H1 (cell line): Measurements from ENCODE around the gene CASP5. TPM values are rescaled to one million over a fixed set of nuclear protein-coding genes. Genes with fewer than 3 reads are reported as not detected.

Source experiments
- CTCF ChIA-PET: fragments of 300-600 bp; sonication (Branson Sonifier 250); formaldehyde crosslinking; loops from one replicate; lab custom pipeline; 2021; ENCODE audit not compliant: partially characterized antibody; lab: Charles Lee
- POLR2A ChIA-PET: fragments of 300-600 bp; sonication (Branson Sonifier 250); formaldehyde crosslinking; loops from one replicate; lab custom pipeline; 2021; ENCODE audit warnings: inconsistent platforms; ENCODE audit not compliant: partially characterized antibody; lab: Charles Lee
- DNase-seq, 2 experiments: peaks; one replicate each; pipeline versions ENCODE4 v3.0.0 to v3.0.0-alpha.2; 2010 to 2022; ENCODE audit warnings: low spot score in 2 of 2, low read depth in 1 of 2, mixed read lengths in 1 of 2
- FAIRE-seq: peaks from 2 replicates; lab custom pipeline; 2011; peaks lifted over from hg19 to GRCh38; lab: Jason Lieb, UNC
- H2AFZ ChIP-seq: 2 replicates; pipeline ENCODE4 v1.8.1; 2012; ENCODE audit warnings: low read length, inconsistent platforms
- H2AK5ac ChIP-seq: 2 replicates; pipeline ENCODE4 v1.6.1; 2013; ENCODE audit warnings: low read depth, low read length
- H2BK120ac ChIP-seq: replicated peaks from 2 replicates; pipeline ENCODE3; 2013; ENCODE audit warnings: low read depth, low read length, inconsistent platforms
- H2BK12ac ChIP-seq: 2 replicates; pipeline ENCODE4 v1.6.1; 2013; ENCODE audit warnings: low read depth, low read length
- H2BK15ac ChIP-seq: 2 replicates; pipeline ENCODE4 v1.6.1; 2013; ENCODE audit warnings: low read length
- H2BK20ac ChIP-seq: 2 replicates; pipeline ENCODE4 v1.6.1; 2013; ENCODE audit warnings: low read length
- H2BK5ac ChIP-seq: 2 replicates; pipeline ENCODE4 v1.6.1; 2013; ENCODE audit warnings: low read depth, low read length
- H3K14ac ChIP-seq: 2 replicates; pipeline ENCODE4 v1.6.1; 2013; ENCODE audit warnings: inconsistent platforms; ENCODE audit not compliant: insufficient read length
- H3K18ac ChIP-seq: 2 replicates; pipeline ENCODE4 v1.6.1; 2013; ENCODE audit warnings: low read length; ENCODE audit errors: extremely low read depth
- H3K23ac ChIP-seq: 2 replicates; pipeline ENCODE4 v1.6.1; 2013; ENCODE audit warnings: inconsistent platforms; ENCODE audit not compliant: insufficient read length
- H3K23me2 ChIP-seq: 2 replicates; pipeline ENCODE4 v1.6.1; 2013; ENCODE audit warnings: low read depth, low read length
- H3K27ac ChIP-seq: 2 replicates; pipeline ENCODE4 v1.6.1; 2011; ENCODE audit warnings: low read depth, low read length, inconsistent platforms
- H3K27me3 ChIP-seq, 4 experiments: replicated peaks in 1 of 4; 1 replicate in 1 of 4; 2 replicates in 3 of 4; pipeline versions ENCODE4 v1.6.1 to v1.8.1; 2011 to 2013; ENCODE audit warnings: low read length in 3 of 4, mild to moderate bottlenecking in 3 of 4, inconsistent platforms in 2 of 4, mixed read lengths in 2 of 4, moderate library complexity in 1 of 4; ENCODE audit not compliant: control insufficient read depth in 3 of 4, insufficient read depth in 3 of 4; ENCODE audit errors: extremely low read depth in 1 of 4
- H3K36me3 ChIP-seq, 4 experiments: 2 replicates each; pipeline versions ENCODE4 v1.6.1 to v1.8.1; 2011 to 2013; ENCODE audit warnings: mild to moderate bottlenecking in 4 of 4, low read length in 3 of 4, moderate library complexity in 2 of 4, control low read depth in 1 of 4, inconsistent platforms in 1 of 4; ENCODE audit not compliant: insufficient read depth in 4 of 4, control insufficient read depth in 2 of 4
- H3K4ac ChIP-seq: replicated peaks from 2 replicates; pipeline ENCODE3; 2013; ENCODE audit warnings: low read length, low read depth, mixed read lengths, inconsistent platforms; ENCODE audit not compliant: insufficient read length
- H3K4me1 ChIP-seq, 4 experiments: replicated peaks in 1 of 4; 1 replicate in 1 of 4; 2 replicates in 3 of 4; pipeline versions ENCODE4 v1.6.1 to v1.8.1; 2011 to 2013; ENCODE audit warnings: low read length in 3 of 4, inconsistent platforms in 2 of 4, mixed read lengths in 1 of 4; ENCODE audit not compliant: insufficient read depth in 4 of 4, control insufficient read depth in 3 of 4
- H3K4me2 ChIP-seq, 2 experiments: 2 replicates each; pipeline versions ENCODE4 v1.6.1 to v1.8.1; 2011 to 2013; ENCODE audit warnings: low read depth in 2 of 2, low read length in 2 of 2, control low read depth in 1 of 2, inconsistent platforms in 1 of 2, mild to moderate bottlenecking in 1 of 2; ENCODE audit not compliant: insufficient read depth in 1 of 2
- H3K4me3 ChIP-seq, 4 experiments: fragments of 200-600, 300-600 bp in 1 of 4; sonication (generic), shearing (Covaris generic), sonication (Bioruptor Twin) in 1 of 4; 2 replicates each; pipeline versions ENCODE4 v1.5.1 to v1.8.1; 2011 to 2016; ENCODE audit warnings: low read length in 4 of 4, low read depth in 3 of 4, control low read depth in 2 of 4, inconsistent platforms in 2 of 4, mild to moderate bottlenecking in 2 of 4, mixed read lengths in 1 of 4, moderate library complexity in 1 of 4; ENCODE audit not compliant: insufficient read depth in 2 of 4; ENCODE audit errors: extremely low read depth in 1 of 4
- H3K56ac ChIP-seq: replicated peaks from 2 replicates; pipeline ENCODE3; 2013; ENCODE audit warnings: low read depth, mild to moderate bottlenecking, mixed read lengths, low read length, inconsistent platforms; ENCODE audit not compliant: insufficient read length
- H3K79me1 ChIP-seq: 2 replicates; pipeline ENCODE4 v1.6.1; 2013; ENCODE audit warnings: low read depth, low read length, control low read depth
- H3K79me2 ChIP-seq, 2 experiments: 2 replicates each; pipeline versions ENCODE4 v1.6.1 to v1.8.1; 2012 to 2013; ENCODE audit warnings: low read length in 2 of 2, mild to moderate bottlenecking in 2 of 2, inconsistent platforms in 1 of 2; ENCODE audit not compliant: insufficient read depth in 2 of 2, control insufficient read depth in 1 of 2
- H3K9ac ChIP-seq, 4 experiments: replicated peaks in 1 of 4; 1 replicate in 1 of 4; 2 replicates in 3 of 4; pipeline versions ENCODE4 v1.6.1 to v1.8.1; 2011 to 2013; ENCODE audit warnings: low read depth in 3 of 4, low read length in 3 of 4, control low read depth in 2 of 4, mild to moderate bottlenecking in 2 of 4, moderate library complexity in 2 of 4, inconsistent platforms in 1 of 4; ENCODE audit errors: extremely low read depth in 1 of 4
- H3K9me3 ChIP-seq, 2 experiments: 2 replicates each; pipeline versions ENCODE4 v1.6.1 to v1.8.1; 2012 to 2013; ENCODE audit warnings: mild to moderate bottlenecking in 2 of 2, moderate library complexity in 2 of 2, control low read depth in 1 of 2, inconsistent platforms in 1 of 2, low read depth in 1 of 2, low read length in 1 of 2, mixed read lengths in 1 of 2; ENCODE audit not compliant: insufficient read depth in 2 of 2
- H4K20me1 ChIP-seq, 2 experiments: replicated peaks in 1 of 2; 2 replicates each; pipeline versions ENCODE3 to v1.8.1; 2011 to 2013; ENCODE audit warnings: inconsistent platforms in 2 of 2, low read length in 2 of 2, mild to moderate bottlenecking in 1 of 2; ENCODE audit not compliant: insufficient read depth in 2 of 2, control insufficient read depth in 1 of 2
- H4K5ac ChIP-seq: 2 replicates; pipeline ENCODE4 v1.6.1; 2013; ENCODE audit warnings: low read length, low read depth, mixed read lengths, inconsistent platforms; ENCODE audit not compliant: insufficient read length
- H4K8ac ChIP-seq: 2 replicates; pipeline ENCODE4 v1.8.0; 2013; ENCODE audit warnings: mild to moderate bottlenecking, moderate library complexity, low read length, inconsistent platforms; ENCODE audit not compliant: insufficient read depth; ENCODE audit errors: extremely low read depth
- H4K91ac ChIP-seq: replicated peaks from 2 replicates; pipeline ENCODE3; 2013; ENCODE audit warnings: low read length, mixed read lengths, inconsistent platforms; ENCODE audit not compliant: insufficient read length
- BCL11A ChIP-seq, 2 experiments: IDR thresholded peaks; one replicate each; pipeline ENCODE4 v1.6.1; 2011; ENCODE audit warnings: low read depth in 2 of 2, low read length in 2 of 2, mild to moderate bottlenecking in 2 of 2
- CBX8 ChIP-seq: fragments of 300-800, 300-1000 bp; sonication (generic); IDR thresholded peaks from 2 replicates; pipeline ENCODE4 v1.7.1; 2016; ENCODE audit warnings: low read depth, low read length, borderline replicate concordance
- CTBP2 ChIP-seq: IDR thresholded peaks from 2 replicates; pipeline ENCODE4 v1.7.0; 2011; ENCODE audit warnings: borderline replicate concordance, mild to moderate bottlenecking, moderate library complexity, mixed read lengths, low read length; ENCODE audit not compliant: insufficient read depth, insufficient read length
- HDAC2 ChIP-seq, 2 experiments: fragments of 300-600 bp in 1 of 2; sonication (generic) in 1 of 2; IDR thresholded peaks; 2 replicates each; pipeline ENCODE4 v1.6.1; 2011 to 2012; ENCODE audit warnings: low read depth in 2 of 2, low read length in 2 of 2, mild to moderate bottlenecking in 2 of 2, moderate library complexity in 2 of 2, borderline replicate concordance in 1 of 2, inconsistent platforms in 1 of 2
- JUN ChIP-seq: IDR thresholded peaks from 2 replicates; pipeline ENCODE4 v1.6.1; 2011; ENCODE audit warnings: low read depth, mild to moderate bottlenecking, improper control_type of control experiment, low read length
- RNF2 ChIP-seq: fragments of 200-900, 300-1000 bp; sonication (generic); IDR thresholded peaks from 2 replicates; pipeline ENCODE4 v1.7.1; 2016; ENCODE audit warnings: borderline replicate concordance, low read depth, mild to moderate bottlenecking, antibody characterized with exemption, low read length; ENCODE audit not compliant: poor library complexity, severe bottlenecking; ENCODE audit errors: missing control alignments
- RXRA ChIP-seq: IDR thresholded peaks from 2 replicates; pipeline ENCODE4 v1.6.1; 2011; ENCODE audit warnings: low read depth, mild to moderate bottlenecking, low read length, moderate library complexity; ENCODE audit not compliant: insufficient read depth
- SIN3A ChIP-seq, 2 experiments: IDR thresholded peaks in 1 of 2; conservative IDR thresholded peaks in 1 of 2; 2 replicates each; pipeline ENCODE4 v1.6.1; 2011 to 2012; ENCODE audit warnings: low read length in 2 of 2, improper control_type of control experiment in 1 of 2, low read depth in 1 of 2, mild to moderate bottlenecking in 1 of 2
- SIRT6 ChIP-seq: IDR thresholded peaks from one replicate; pipeline ENCODE4 v1.7.1; 2012; ENCODE audit warnings: low read length, inconsistent platforms
- SP4 ChIP-seq: IDR thresholded peaks from 2 replicates; pipeline ENCODE4 v1.6.1; 2012; ENCODE audit warnings: low read length, inconsistent platforms
- SRF ChIP-seq: IDR thresholded peaks from 2 replicates; pipeline ENCODE4 v1.6.1; 2011; ENCODE audit warnings: mild to moderate bottlenecking, low read depth, low read length, moderate library complexity
- TBP ChIP-seq: IDR thresholded peaks from 2 replicates; pipeline ENCODE4 v1.6.1; 2011; ENCODE audit warnings: low read depth, low read length, improper control_type of control experiment
- WGBS, 2 experiments: shearing (Covaris generic) in 1 of 2; methylation state at CpG; one replicate each; pipeline versions ENCODE4 v1.1.6 to v1.1.7; 2013 to 2015; ENCODE audit warnings: low lambda C conversion rate in 2 of 2, mixed read lengths in 2 of 2, inconsistent platforms in 1 of 2, low coverage in 1 of 2, missing lambda C conversion rate in 1 of 2; ENCODE audit not compliant: insufficient replicate concordance in 2 of 2, insufficient coverage in 1 of 2, insufficient read length in 1 of 2; ENCODE audit errors: extremely low coverage in 1 of 2, missing lambda C conversion rate in 1 of 2; 5-methylcytosine and 5-hydroxymethylcytosine counted together
- polyA plus RNA-seq, 7 experiments: library from polyadenylated mRNA; depleted of rRNA in 3 of 7; stranded (reverse) in 5 of 7; unstranded in 2 of 7; fragments of >200 nt in 5 of 7; fragments of 200-250 nt in 2 of 7; gene quantifications; 1 replicate in 5 of 7; 2 replicates in 1 of 7; 4 replicates in 1 of 7; pipeline versions ENCODE4 v1.2.1 to v1.2.3, GENCODE V29; 2011 to 2013; ENCODE audit warnings: missing spikeins in 2 of 7, mixed read lengths in 2 of 7
- total RNA-seq: library from RNA; stranded (reverse); fragmentation: NEBNext Ultra II Directional; extraction: Animal tissue kit (Norgen Biotek cat#: 25700); gene quantifications from 2 replicates; pipeline ENCODE4 v1.2.1, GENCODE V29; 2021

The CASP5 gene
- total and polyA plus RNA-seq, 2 of the 8 experiments (the other 6 are each of a cell fraction or from before 2014, with no cell fraction given), result not detected

DNA sequence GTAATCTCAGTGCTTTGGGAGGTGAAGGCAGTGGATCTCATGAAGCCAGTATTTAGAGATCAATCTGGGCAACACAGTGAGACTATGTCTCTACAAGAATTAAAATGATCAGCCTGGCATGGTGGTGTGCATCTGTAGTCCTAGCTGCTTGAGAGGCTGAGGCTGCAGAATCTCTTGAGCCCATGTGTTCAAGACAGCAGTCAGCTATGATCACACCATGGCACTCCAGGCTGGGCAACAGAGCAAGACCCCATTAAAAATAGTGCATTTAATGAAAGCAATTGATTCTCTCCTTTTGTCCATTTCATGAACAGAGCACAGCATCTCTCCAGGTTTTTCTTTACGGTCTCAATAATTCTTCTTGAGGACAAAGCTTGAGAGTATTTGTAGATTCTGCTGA, 33.5 kb upstream of the CASP5 start:
- Histone ChIP-seq H2AFZ (no peak overlapping the region), H3K56ac (no peak overlapping the region), H3K14ac (no peak overlapping the region), H3K79me1 (no peaks in the 10 kb centered on the region), H2BK5ac (no peak overlapping the region), H2BK12ac (no peak overlapping the region), H3K9me3 (no peaks in the 10 kb centered on the region), H3K9ac (no peak overlapping the region), H2BK120ac (no peak overlapping the region), H3K4me3 (no peak overlapping the region), H3K36me3 (no peaks in the 10 kb centered on the region), H3K27ac (no peak overlapping the region), H3K27me3 (no peaks in the 10 kb centered on the region), H3K23ac (no peak overlapping the region), H3K4ac (no peak overlapping the region), H3K18ac (no peak overlapping the region), H2AK5ac (no peak overlapping the region), H2BK15ac (no peak overlapping the region), H2BK20ac (no peak overlapping the region), H4K8ac (no peak overlapping the region), H4K5ac (no peak overlapping the region), H3K4me1 (no peaks in the 10 kb centered on the region), H3K23me2 (no peaks in the 10 kb centered on the region), H4K20me1 (no peaks in the 10 kb centered on the region), H3K4me2 (no peak overlapping the region), H4K91ac (no peak overlapping the region), H3K79me2 (no peaks in the 10 kb centered on the region)
- ChIA-PET POLR2A (no interaction called here), CTCF (interaction anchor here (0.5 to 1.1 kb wide), 3 partner anchors 14 to 111 kb away, joined by 3 read pairs; no protein-coding TSS in a partner anchor)
- FAIRE-seq (no peak), DNase-seq (no peak)
- TF ChIP-seq CBX8, result no peak
- TF ChIP-seq JUN, result no peak
- TF ChIP-seq RNF2, result no peak
- TF ChIP-seq BCL11A (IDR thresholded peaks at IDR 0.05; ENCODE audit: low read depth in 2 of 2, low read length in 2 of 2), result no peak
- TF ChIP-seq SRF, result no peak
- no peak for TF ChIP-seq CTBP2
- no peak for TF ChIP-seq SIRT6
- no peak for TF ChIP-seq RXRA
- no peak for TF ChIP-seq SIN3A (conservative IDR thresholded peaks at IDR 0.05 in 1 of 2, IDR thresholded peaks at IDR 0.05 in 1 of 2; ENCODE audit: low read depth in 1 of 2, low read length in 2 of 2)
- TF ChIP-seq SP4, result no peak
- TF ChIP-seq TBP, result no peak
- no peak for TF ChIP-seq HDAC2 (IDR thresholded peaks at IDR 0.05; ENCODE audit: borderline replicate concordance in 1 of 2, low read depth in 2 of 2, low read length in 2 of 2)
- 92% methylated on average over 1 of the region's 1 CpG; no CpG with 5 or more reads in 1 of the 2 experiments for WGBS, 2 experiments
